A549 (cell line): ENCODE results near the gene TMEM37. TPM values are rescaled to one million over a fixed set of nuclear protein-coding genes. Genes with fewer than 3 reads are reported as not detected.

ENCODE experiments used
- ATAC-seq, 2 experiments: fragments of 200-7000 bp in 1 of 2; fragments of >200 bp in 1 of 2; cut with Nextera tagmentation in 1 of 2; cut with Tn5 transposase in 1 of 2; 3 replicates each; pipeline versions ENCODE4 v1.8.0 to v1.9.1; 2018 to 2020; ENCODE audit warnings: mild to moderate bottlenecking in 1 of 2, moderate library complexity in 1 of 2
- CTCF ChIA-PET: fragments of 300-600 bp; sonication (Branson Sonifier 250); formaldehyde crosslinking; extraction: SDS; loops from one replicate; lab custom pipeline; 2021; ENCODE audit warnings: antibody characterized with exemption, inconsistent platforms; lab: Yijun Ruan, JAX
- POLR2A ChIA-PET: fragments of 350-600 bp; formaldehyde crosslinking; extraction: SDS; loops from one replicate; lab custom pipeline; 2021; ENCODE audit warnings: antibody characterized with exemption, inconsistent platforms; lab: Yijun Ruan, JAX
- DNase-seq, 2 experiments: peaks; one replicate each; pipeline versions ENCODE4 v3.0.0 to v3.0.0-alpha.2; 2011 to 2016; ENCODE audit warnings: low read depth in 1 of 2, low spot score in 1 of 2
- FAIRE-seq: peaks from 2 replicates; lab custom pipeline; 2011; peaks lifted over from hg19 to GRCh38; lab: Jason Lieb, UNC
- H3K27ac ChIP-seq, 2 experiments: fragments of >200 bp; sonication (Bioruptor Twin); formaldehyde crosslinking; 3 replicates each; pipeline ENCODE4 v1.5.1; 2016 to 2017
- H3K4me1 ChIP-seq: fragments of >200 bp; sonication (Bioruptor Twin); formaldehyde crosslinking; 3 replicates; pipeline ENCODE4 v1.6.1; 2016
- H3K4me2 ChIP-seq: fragments of >200 bp; sonication (Bioruptor Twin); formaldehyde crosslinking; 3 replicates; pipeline ENCODE4 v1.6.1; 2016
- H3K4me3 ChIP-seq: fragments of >200 bp; sonication (Bioruptor Twin); formaldehyde crosslinking; 3 replicates; pipeline ENCODE4 v1.5.1; 2016
- H3K9me3 ChIP-seq: fragments of >200 bp; sonication (Bioruptor Twin); formaldehyde crosslinking; 3 replicates; pipeline ENCODE4 v1.6.1; 2016
- ATOH8 ChIP-seq: fragments of 250-450 bp; sonication (Bioruptor Pico); IDR thresholded peaks from 2 replicates; pipeline ENCODE4 v1.5.0; 2020; ENCODE audit warnings: low read depth, mild to moderate bottlenecking, moderate library complexity
- CEBPB ChIP-seq, 2 experiments: fragments of >200 bp in 1 of 2; sonication (Bioruptor Twin) in 1 of 2; formaldehyde crosslinking in 1 of 2; IDR thresholded peaks; 2 replicates each; pipeline ENCODE4 v1.6.1; 2012 to 2016
- CHD2 ChIP-seq: fragments of 150-350 bp; IDR thresholded peaks from 2 replicates; pipeline ENCODE4 v1.6.1; 2014; ENCODE audit warnings: low read length; ENCODE audit not compliant: partially characterized antibody
- EHMT2 ChIP-seq: fragments of 200-600 bp; sonication (generic); IDR thresholded peaks from 2 replicates; pipeline ENCODE4 v1.6.1; 2016; ENCODE audit warnings: antibody characterized with exemption, low read depth, mild to moderate bottlenecking, moderate library complexity
- EP300 ChIP-seq, 2 experiments: fragments of >200 bp; sonication (Bioruptor Twin); formaldehyde crosslinking; IDR thresholded peaks; 2 replicates in 1 of 2; 3 replicates in 1 of 2; pipeline ENCODE4 v1.6.1; 2016 to 2017
- FOSL2 ChIP-seq, 2 experiments: fragments of 450-650 bp in 1 of 2; fragments of >200 bp in 1 of 2; sonication (Bioruptor Twin) in 1 of 2; formaldehyde crosslinking; IDR thresholded peaks; 2 replicates each; pipeline versions ENCODE4 v1.5.0 to v1.6.1; 2016 to 2020; ENCODE audit warnings: mild to moderate bottlenecking in 1 of 2, moderate library complexity in 1 of 2
- HES2 ChIP-seq: fragments of >200 bp; sonication (Bioruptor Twin); formaldehyde crosslinking; IDR thresholded peaks from 2 replicates; pipeline ENCODE4 v1.6.1; 2016
- HOXA7 ChIP-seq: fragments of 250-450 bp; sonication (Bioruptor Pico); IDR thresholded peaks from 2 replicates; pipeline ENCODE4 v1.5.0; 2020; ENCODE audit warnings: mild to moderate bottlenecking, moderate library complexity
- HOXB13 ChIP-seq: fragments of 250-450 bp; sonication (Bioruptor Pico); IDR thresholded peaks from 2 replicates; pipeline ENCODE4 v1.5.0; 2020; ENCODE audit warnings: low read depth, mild to moderate bottlenecking, moderate library complexity
- HOXB5 ChIP-seq: fragments of 250-450 bp; sonication (Bioruptor Pico); IDR thresholded peaks from 2 replicates; pipeline ENCODE4 v1.5.0; 2020; ENCODE audit warnings: mild to moderate bottlenecking, moderate library complexity
- KDM5A ChIP-seq: fragments of 200-600 bp; sonication (generic); IDR thresholded peaks from 2 replicates; pipeline ENCODE4 v1.6.1; 2016; ENCODE audit warnings: antibody characterized with exemption, mild to moderate bottlenecking
- MAX ChIP-seq: IDR thresholded peaks from 2 replicates; pipeline ENCODE4 v1.6.1; 2012
- MAZ ChIP-seq: fragments of 150-350 bp; IDR thresholded peaks from 2 replicates; pipeline ENCODE4 v1.6.1; 2014; ENCODE audit warnings: antibody characterized with exemption, low read depth, low read length, borderline replicate concordance
- NFE2L2 ChIP-seq: fragments of 150-350 bp; conservative IDR thresholded peaks from 2 replicates; pipeline ENCODE4 v1.6.1; 2014; ENCODE audit warnings: low read length
- NR3C1 ChIP-seq: fragments of >200 bp; sonication (Bioruptor Twin); formaldehyde crosslinking; IDR thresholded peaks from 3 replicates; pipeline ENCODE4 v1.6.1; 2017
- PHF8 ChIP-seq: fragments of 200-600 bp; sonication (generic); IDR thresholded peaks from 2 replicates; pipeline ENCODE4 v1.6.1; 2016; ENCODE audit warnings: low read depth, mild to moderate bottlenecking, antibody characterized with exemption, moderate library complexity, borderline replicate concordance
- POLR2A ChIP-seq: IDR thresholded peaks from 2 replicates; pipeline ENCODE4 v1.6.1; 2012; ENCODE audit warnings: mild to moderate bottlenecking, low read length
- RAD21 ChIP-seq, 2 experiments: fragments of >200 bp in 1 of 2; sonication (Bioruptor Twin) in 1 of 2; formaldehyde crosslinking in 1 of 2; IDR thresholded peaks in 1 of 2; conservative IDR thresholded peaks in 1 of 2; 2 replicates in 1 of 2; 3 replicates in 1 of 2; pipeline ENCODE4 v1.6.1; 2012 to 2018; ENCODE audit warnings: inconsistent platforms in 1 of 2
- RARB ChIP-seq: fragments of 250-450 bp; sonication (Bioruptor Pico); IDR thresholded peaks from 2 replicates; pipeline ENCODE4 v1.8.0; 2021; ENCODE audit warnings: mild to moderate bottlenecking, moderate library complexity
- RCOR1 ChIP-seq: fragments of 150-350 bp; IDR thresholded peaks from 2 replicates; pipeline ENCODE4 v1.6.1; 2014; ENCODE audit warnings: antibody characterized with exemption, low read length, low read depth
- REST ChIP-seq: fragments of 200-600 bp; sonication (generic); IDR thresholded peaks from 2 replicates; pipeline ENCODE4 v1.6.1; 2016; ENCODE audit warnings: antibody characterized with exemption, mild to moderate bottlenecking, moderate library complexity
- RFX5 ChIP-seq: fragments of 450-650 bp; IDR thresholded peaks from 2 replicates; pipeline ENCODE4 v1.7.1; 2014; ENCODE audit warnings: antibody characterized with exemption, mild to moderate bottlenecking, moderate library complexity
- SREBF2 ChIP-seq: fragments of 450-650 bp; IDR thresholded peaks from 2 replicates; pipeline ENCODE4 v1.6.1; 2014; ENCODE audit warnings: mild to moderate bottlenecking, moderate library complexity
- ZC3H11A ChIP-seq: fragments of 450-650 bp; IDR thresholded peaks from 2 replicates; pipeline ENCODE4 v1.6.1; 2014; ENCODE audit warnings: antibody characterized with exemption, mild to moderate bottlenecking
- ZNF302 ChIP-seq: fragments of 250-450 bp; sonication (Bioruptor Pico); IDR thresholded peaks from 2 replicates; pipeline ENCODE4 v1.9.0; 2021; ENCODE audit warnings: inconsistent platforms, mild to moderate bottlenecking, moderate library complexity
- WGBS: methylation state at CpG from one replicate; pipeline ENCODE4 v1.1.6; 2017; ENCODE audit errors: missing lambda C conversion rate; 5-methylcytosine and 5-hydroxymethylcytosine counted together
- polyA plus RNA-seq, 4 experiments: library from polyadenylated mRNA; depleted of rRNA in 3 of 4; stranded (reverse); fragments of >200 nt; fragmentation: RNase III in 1 of 4; extraction: RNeasy Plus Mini Kit Qiagen cat#74134 plus additional on column Dnase treatment in 1 of 4; gene quantifications; 2 replicates in 3 of 4; 3 replicates in 1 of 4; pipeline ENCODE4 v1.2.3, GENCODE V29; 2011 to 2017

Gene TMEM37
- polyA plus RNA-seq, 2 of the 4 experiments (the other 2 are of a cell fraction): 5.1 to 7.5 TPM

- DNase-seq (no peak), ATAC-seq (no peak), FAIRE-seq (no peak)
- Histone ChIP-seq H3K9me3 (no peaks in the 10 kb centered on the region), H3K4me3 (no peak overlapping the region), H3K27ac (no peak overlapping the region), H3K4me1 (no peaks in the 10 kb centered on the region), H3K4me2 (no peak overlapping the region)
- WGBS: 75% methylated on average over 6 of the region's 6 CpGs
- ChIA-PET CTCF (interaction anchor here (0.6 to 14.8 kb wide), 5 partner anchors 8 to 216 kb away, joined by 3 to 255 read pairs (median 3); no protein-coding TSS in a partner anchor), POLR2A (no interaction called here)
- TF ChIP-seq MAZ (no peak), KDM5A (no peak), RFX5 (no peak), NFE2L2 (no peak), RAD21 (conservative IDR thresholded peaks at IDR 0.05 in 1 of 2, IDR thresholded peaks at IDR 0.05 in 1 of 2) (no peak)
These were observed 37.5 kb downstream of the TMEM37 start for GRCh38 chr2:119469131-119469530.

- DNase-seq: no peak
- TF ChIP-seq HOXB5 (CRISPR knock-in tag) (no peak), EHMT2 (no peak), CEBPB (IDR thresholded peaks at IDR 0.05) (no peak), HES2 (no peak), NR3C1 (no peak), PHF8 (no peak)
- FAIRE-seq: no peak
- H3K4me1 ChIP-seq: no peaks in the 10 kb centered on the region
- H3K27ac ChIP-seq: no peak overlapping the region
- no peaks in the 10 kb centered on the region for H3K9me3 ChIP-seq
- WGBS: 4% methylated on average over 2 of the region's 2 CpGs
- ChIA-PET CTCF (interaction anchor here (1.0 to 14.8 kb wide), 4 partner anchors 10 to 172 kb away, joined by 3 to 255 read pairs (median 4); no protein-coding TSS in a partner anchor), POLR2A (no interaction called here)
- no peak overlapping the region for H3K4me2 ChIP-seq
- H3K4me3 ChIP-seq: no peak overlapping the region
- no peak for ATAC-seq
These were observed 38.1 kb downstream of the TMEM37 start for GRCh38 chr2:119469661-119470297.

- H3K4me2 ChIP-seq: no peak overlapping the region
- no peak for FAIRE-seq
- POLR2A ChIA-PET: no interaction called here
- 71% methylated on average over 8 of the region's 8 CpGs for WGBS
- TF ChIP-seq HOXA7 (CRISPR knock-in tag) (no peak), RARB (CRISPR knock-in tag) (no peak), ZC3H11A (no peak), FOSL2 (IDR thresholded peaks at IDR 0.05) (no peak), FOSL2 (CRISPR knock-in tag; IDR thresholded peaks at IDR 0.05) (no peak), KDM5A (no peak), REST (no peak), ZNF302 (CRISPR knock-in tag) (no peak), ATOH8 (CRISPR knock-in tag) (no peak), CHD2 (no peak), RCOR1 (no peak), EP300 (IDR thresholded peaks at IDR 0.05) (no peak), MAX (no peak), POLR2A (no peak), HOXB13 (CRISPR knock-in tag) (no peak), SREBF2 (no peak)
- H3K4me1 ChIP-seq: peaks cover 4% of the 10 kb centered on the region; the same call in 1 of the 3 replicates
- no peak for DNase-seq
- CTCF ChIA-PET: interaction anchor here (14.8 kb wide), 1 partner anchor 69 kb away, joined by 255 read pairs; no protein-coding TSS in a partner anchor
- no peak for ATAC-seq
- no peak overlapping the region for H3K4me3 ChIP-seq
- no peak overlapping the region for H3K27ac ChIP-seq
- H3K9me3 ChIP-seq: no peaks in the 10 kb centered on the region
These were observed 41.1 kb downstream of the TMEM37 start for GRCh38 chr2:119472749-119473148.
